H9 (cell line): Measurements from ENCODE around the gene MALRD1. TPM values are rescaled to one million over a fixed set of nuclear protein-coding genes. Genes with fewer than 3 reads are reported as not detected.

Source experiments
- DNase-seq: peaks from one replicate; pipeline ENCODE4 v3.0.0-alpha.2; 2017
- H2AFZ ChIP-seq: one replicate; pipeline ENCODE4 v1.6.1; 2013; ENCODE audit warnings: mild to moderate bottlenecking, low read length, control low read depth, moderate library complexity
- H2AK5ac ChIP-seq: 2 replicates; pipeline ENCODE4 v1.6.1; 2013; ENCODE audit warnings: low read length, control low read depth, mixed read lengths; ENCODE audit not compliant: insufficient read length
- H2BK120ac ChIP-seq: one replicate; pipeline ENCODE4 v1.6.1; 2013; ENCODE audit warnings: low read depth, mild to moderate bottlenecking, low read length, control low read depth, inconsistent platforms; ENCODE audit not compliant: poor library complexity, severe bottlenecking
- H2BK12ac ChIP-seq: 2 replicates; pipeline ENCODE4 v1.6.1; 2013; ENCODE audit warnings: low read length, control low read depth, mixed read lengths, low read depth; ENCODE audit not compliant: insufficient read length
- H2BK15ac ChIP-seq: 2 replicates; pipeline ENCODE4 v1.6.1; 2013; ENCODE audit warnings: low read depth, low read length, control low read depth
- H2BK20ac ChIP-seq: one replicate; pipeline ENCODE4 v1.6.1; 2013; ENCODE audit warnings: low read depth, mild to moderate bottlenecking, low read length, control low read depth, inconsistent platforms; ENCODE audit not compliant: poor library complexity, severe bottlenecking
- H2BK5ac ChIP-seq: 2 replicates; pipeline ENCODE4 v1.6.1; 2013; ENCODE audit warnings: low read length, control low read depth, mixed read lengths; ENCODE audit not compliant: insufficient read length
- H3K14ac ChIP-seq: 2 replicates; pipeline ENCODE4 v1.6.1; 2013; ENCODE audit warnings: low read length, control low read depth; ENCODE audit not compliant: insufficient read depth
- H3K18ac ChIP-seq: 2 replicates; pipeline ENCODE4 v1.6.1; 2013; ENCODE audit warnings: low read depth, mild to moderate bottlenecking, mixed read lengths, low read length, control low read depth; ENCODE audit not compliant: insufficient read length
- H3K23ac ChIP-seq: 2 replicates; pipeline ENCODE4 v1.6.1; 2013; ENCODE audit warnings: low read length, control low read depth, mixed read lengths, low read depth; ENCODE audit not compliant: insufficient read length
- H3K23me2 ChIP-seq: 2 replicates; pipeline ENCODE4 v1.6.1; 2013; ENCODE audit warnings: low read depth, mild to moderate bottlenecking, mixed read lengths, low read length, control low read depth; ENCODE audit not compliant: insufficient read length, poor library complexity, severe bottlenecking
- H3K27ac ChIP-seq: 2 replicates; pipeline ENCODE4 v1.5.1; 2013; ENCODE audit warnings: low read length, control low read depth, mixed read lengths, low read depth; ENCODE audit not compliant: insufficient read length
- H3K27me3 ChIP-seq: 2 replicates; pipeline ENCODE4 v1.6.1; 2013; ENCODE audit warnings: low read length, control low read depth, inconsistent platforms; ENCODE audit not compliant: insufficient read depth
- H3K4ac ChIP-seq: 2 replicates; pipeline ENCODE4 v1.6.1; 2013; ENCODE audit warnings: low read depth, mild to moderate bottlenecking, control low read depth, inconsistent platforms, low read length, moderate library complexity
- H3K4me1 ChIP-seq: 2 replicates; pipeline ENCODE4 v1.6.1; 2013; ENCODE audit warnings: low read length, control low read depth, inconsistent platforms; ENCODE audit not compliant: insufficient read depth
- H3K4me2 ChIP-seq: 2 replicates; pipeline ENCODE4 v1.6.1; 2013; ENCODE audit warnings: low read length, control low read depth, mixed read lengths; ENCODE audit not compliant: insufficient read length, insufficient read depth
- H3K56ac ChIP-seq: 2 replicates; pipeline ENCODE4 v1.6.1; 2013; ENCODE audit warnings: low read depth, mild to moderate bottlenecking, mixed read lengths, low read length, control low read depth; ENCODE audit not compliant: insufficient read length
- H3K79me1 ChIP-seq: 2 replicates; pipeline ENCODE4 v1.6.1; 2013; ENCODE audit warnings: low read depth, mild to moderate bottlenecking, moderate library complexity, low read length, control low read depth, inconsistent platforms; ENCODE audit not compliant: insufficient read depth, poor library complexity, severe bottlenecking
- H3K79me2 ChIP-seq: 2 replicates; pipeline ENCODE4 v1.6.1; 2013; ENCODE audit warnings: low read length, control low read depth, inconsistent platforms; ENCODE audit not compliant: insufficient read depth
- H3K9ac ChIP-seq: 2 replicates; pipeline ENCODE4 v1.6.1; 2013; ENCODE audit warnings: low read length, control low read depth, mixed read lengths; ENCODE audit not compliant: insufficient read length; ENCODE audit errors: extremely low read depth
- H3K9me3 ChIP-seq: one replicate; pipeline ENCODE4 v1.6.1; 2013; ENCODE audit warnings: low read depth, low read length, inconsistent platforms; ENCODE audit not compliant: control insufficient read depth
- H3T11ph ChIP-seq: one replicate; pipeline ENCODE4 v1.6.1; 2013; ENCODE audit warnings: mild to moderate bottlenecking, low read length, control low read depth, inconsistent platforms
- H4K20me1 ChIP-seq: one replicate; pipeline ENCODE4 v1.6.1; 2013; ENCODE audit not compliant: control insufficient read depth, insufficient read length, insufficient read depth
- H4K5ac ChIP-seq: 2 replicates; pipeline ENCODE4 v1.6.1; 2013; ENCODE audit warnings: low read depth, mild to moderate bottlenecking, mixed read lengths, low read length, control low read depth; ENCODE audit not compliant: insufficient read length
- H4K8ac ChIP-seq: replicated peaks from 2 replicates; pipeline ENCODE4 v1.6.1; 2013; ENCODE audit warnings: low read length, control low read depth, mixed read lengths, low read depth; ENCODE audit not compliant: insufficient read length
- H4K91ac ChIP-seq: 2 replicates; pipeline ENCODE4 v1.6.1; 2013; ENCODE audit warnings: low read depth, mild to moderate bottlenecking, moderate library complexity, mixed read lengths, low read length, control low read depth; ENCODE audit not compliant: insufficient read length
- H3K27ac Mint-ChIP-seq, 3 experiments: 2 replicates in 2 of 3; 3 replicates in 1 of 3; pipeline ENCODE4 v1.8.0; 2020 to 2021; ENCODE audit warnings: mixed read lengths in 3 of 3, mild to moderate bottlenecking in 1 of 3, moderate library complexity in 1 of 3
- H3K27me3 Mint-ChIP-seq: 2 replicates; pipeline ENCODE4 v1.8.0; 2021; ENCODE audit warnings: low read depth, mild to moderate bottlenecking, moderate library complexity, mixed read lengths
- H3K36me3 Mint-ChIP-seq, 3 experiments: 2 replicates in 2 of 3; 3 replicates in 1 of 3; pipeline ENCODE4 v1.8.0; 2020 to 2021; ENCODE audit warnings: low read depth in 3 of 3, mixed read lengths in 3 of 3; ENCODE audit not compliant: insufficient read depth in 1 of 3
- H3K4me1 Mint-ChIP-seq, 2 experiments: 2 replicates each; pipeline ENCODE4 v1.8.0; 2020; ENCODE audit warnings: mixed read lengths in 2 of 2
- H3K4me3 Mint-ChIP-seq, 2 experiments: 2 replicates in 1 of 2; 3 replicates in 1 of 2; pipeline ENCODE4 v1.8.0; 2020 to 2021; ENCODE audit warnings: mild to moderate bottlenecking in 2 of 2, mixed read lengths in 2 of 2, moderate library complexity in 1 of 2
- H3K9me3 Mint-ChIP-seq, 2 experiments: 2 replicates in 1 of 2; 3 replicates in 1 of 2; pipeline ENCODE4 v1.8.0; 2020; ENCODE audit warnings: mild to moderate bottlenecking in 2 of 2, mixed read lengths in 2 of 2, moderate library complexity in 1 of 2
- CTCF ChIP-seq: fragments of 200-600 bp; sonication (generic); conservative IDR thresholded peaks from 3 replicates; pipeline ENCODE4 v1.8.0; 2021; ENCODE audit warnings: antibody characterized with exemption, mild to moderate bottlenecking
- WGBS: extraction: QIAGEN DNeasy Blood & Tissue Kit; methylation state at CpG from one replicate; pipeline ENCODE4 v1.1.7; 2013; ENCODE audit warnings: missing lambda C conversion rate, low lambda C conversion rate, mixed read lengths; ENCODE audit not compliant: insufficient read length; ENCODE audit errors: extremely low coverage; 5-methylcytosine and 5-hydroxymethylcytosine counted together
- total RNA-seq: library from RNA; stranded (reverse); gene quantifications from 2 replicates; pipeline ENCODE4 v1.2.1, GENCODE V29; 2021

The MALRD1 gene
- total RNA-seq, 1 experiment from 2014 or later = 0.20 TPM

DNA sequence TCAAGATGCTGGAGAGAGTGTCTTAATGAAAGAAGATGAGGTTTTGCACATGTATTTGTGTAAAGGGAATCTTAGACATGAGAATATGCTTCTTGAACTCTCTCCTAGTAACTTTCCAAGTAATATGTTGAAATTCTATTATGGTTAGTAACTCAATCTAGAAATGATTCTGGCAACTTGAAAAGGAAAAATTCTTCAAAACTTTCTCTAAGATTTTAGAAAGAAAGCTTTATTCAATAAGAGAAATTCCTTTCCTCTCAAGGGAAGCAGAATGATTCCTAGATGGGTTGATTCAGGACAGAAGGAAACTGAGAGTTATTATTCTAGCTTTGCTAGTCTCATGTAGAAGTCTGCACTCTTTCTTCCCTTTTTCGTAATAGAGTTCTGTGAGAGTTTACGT lies 403.3 kb downstream of the MALRD1 start:
- DNase-seq = no peak
- WGBS = no CpG with 5 or more reads among the region's 2 CpGs
- no peak overlapping the region for H3K27ac Mint-ChIP-seq

More for the DNA sequence above, 403.3 kb downstream of the MALRD1 start:
- Histone ChIP-seq H3K23ac (no peak overlapping the region), H3K27ac (no peak overlapping the region), H2BK5ac (no peak overlapping the region), H2AFZ (no peak overlapping the region), H3K4me1 (no peaks in the 10 kb centered on the region), H3K14ac (no peak overlapping the region), H2BK20ac (no peak overlapping the region), H4K91ac (no peak overlapping the region), H3K9me3 (no peaks in the 10 kb centered on the region), H3K27me3 (no peaks in the 10 kb centered on the region), H3K23me2 (no peaks in the 10 kb centered on the region), H3K18ac (no peak overlapping the region), H3K4me2 (no peak overlapping the region), H3K79me1 (no peaks in the 10 kb centered on the region), H2BK120ac (no peak overlapping the region), H2BK12ac (no peak overlapping the region), H2AK5ac (no peak overlapping the region), H4K8ac (no peak overlapping the region), H3K79me2 (no peaks in the 10 kb centered on the region), H3K4ac (no peak overlapping the region), H3T11ph (no peak overlapping the region), H4K5ac (no peak overlapping the region), H3K9ac (no peak overlapping the region), H2BK15ac (no peak overlapping the region), H3K56ac (no peak overlapping the region), H4K20me1 (no peaks in the 10 kb centered on the region)
- Mint-ChIP-seq H3K27me3 (no peaks in the 10 kb centered on the region), H3K4me1 (no peaks in the 10 kb centered on the region), H3K9me3 (peaks cover 0 to 2% of the 10 kb centered on the region in 2 experiments; a peak in 2 of 5 replicates), H3K4me3 (no peak overlapping the region), H3K36me3 (no peaks in the 10 kb centered on the region)
- no peak for TF ChIP-seq CTCF
